Cardiac fibroblast (primary cell): Measurements from ENCODE around the gene OPCML.

ENCODE experiments used
- DNase-seq, 2 donors: peaks; one replicate each; pipeline versions ENCODE4 v3.0.0 to v3.0.0-alpha.2; 2010; ENCODE audit warnings: low read depth in 2 of 2
- H3K4me3 ChIP-seq, 2 donors: replicated peaks in 1 of 2; 1 replicate in 1 of 2; 2 replicates in 1 of 2; pipeline ENCODE4 v1.5.1; 2011; ENCODE audit warnings: low read depth in 2 of 2, low read length in 2 of 2, mild to moderate bottlenecking in 2 of 2, moderate library complexity in 1 of 2
- TF ChIP-seq, protein P1 (sequence below): IDR thresholded peaks from one replicate; pipeline ENCODE4 v1.5.1; 2011; ENCODE audit warnings: low read depth, mild to moderate bottlenecking, low read length, inconsistent platforms

OPCML gene

DNA sequence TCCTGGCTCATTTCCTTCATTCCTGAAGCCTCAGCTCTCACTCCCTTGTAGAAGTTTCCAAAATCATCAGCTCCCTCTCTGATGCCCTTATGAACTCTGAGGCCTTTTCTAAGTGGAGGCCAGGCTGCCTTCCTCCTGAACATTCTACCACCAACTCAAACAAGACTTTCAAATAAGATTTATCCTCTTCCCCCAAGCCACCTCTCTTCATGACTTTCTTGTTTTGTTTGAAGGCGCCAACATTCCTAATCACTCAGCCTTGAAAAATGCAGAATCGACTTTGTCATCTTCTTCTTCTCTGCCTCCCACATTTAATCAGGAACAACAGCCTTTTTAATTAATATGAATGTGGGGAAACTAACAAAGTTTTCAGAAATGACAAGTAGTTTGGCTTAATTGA, 927.9 kb downstream of the OPCML start:
- peak; percentile 38 to 71 for DNase-seq
- TF ChIP-seq, protein P1, sequence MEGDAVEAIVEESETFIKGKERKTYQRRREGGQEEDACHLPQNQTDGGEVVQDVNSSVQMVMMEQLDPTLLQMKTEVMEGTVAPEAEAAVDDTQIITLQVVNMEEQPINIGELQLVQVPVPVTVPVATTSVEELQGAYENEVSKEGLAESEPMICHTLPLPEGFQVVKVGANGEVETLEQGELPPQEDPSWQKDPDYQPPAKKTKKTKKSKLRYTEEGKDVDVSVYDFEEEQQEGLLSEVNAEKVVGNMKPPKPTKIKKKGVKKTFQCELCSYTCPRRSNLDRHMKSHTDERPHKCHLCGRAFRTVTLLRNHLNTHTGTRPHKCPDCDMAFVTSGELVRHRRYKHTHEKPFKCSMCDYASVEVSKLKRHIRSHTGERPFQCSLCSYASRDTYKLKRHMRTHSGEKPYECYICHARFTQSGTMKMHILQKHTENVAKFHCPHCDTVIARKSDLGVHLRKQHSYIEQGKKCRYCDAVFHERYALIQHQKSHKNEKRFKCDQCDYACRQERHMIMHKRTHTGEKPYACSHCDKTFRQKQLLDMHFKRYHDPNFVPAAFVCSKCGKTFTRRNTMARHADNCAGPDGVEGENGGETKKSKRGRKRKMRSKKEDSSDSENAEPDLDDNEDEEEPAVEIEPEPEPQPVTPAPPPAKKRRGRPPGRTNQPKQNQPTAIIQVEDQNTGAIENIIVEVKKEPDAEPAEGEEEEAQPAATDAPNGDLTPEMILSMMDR = no peak
- no peak overlapping the region for H3K4me3 ChIP-seq

DNA sequence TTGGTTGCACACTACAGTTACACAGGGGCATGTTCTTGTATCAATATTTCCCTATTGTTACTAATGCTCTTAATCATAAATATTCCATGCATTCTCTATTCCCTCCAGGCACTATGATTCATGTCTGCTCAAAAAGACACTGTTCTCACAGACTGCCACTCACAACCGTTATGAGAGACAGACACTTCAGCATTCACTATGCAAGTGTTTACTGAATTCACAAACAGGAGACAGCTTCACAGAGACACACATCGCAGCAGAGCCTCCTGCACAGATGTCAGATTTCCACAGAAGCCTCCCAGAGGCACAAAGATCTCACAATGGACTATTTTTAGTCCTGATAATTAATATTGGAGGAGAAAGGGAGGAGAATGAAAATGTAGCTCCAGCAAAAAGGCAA, 930.4 kb downstream of the OPCML start:
- TF ChIP-seq, protein P1 = no peak
- no peak for DNase-seq
- no peak overlapping the region for H3K4me3 ChIP-seq

DNA sequence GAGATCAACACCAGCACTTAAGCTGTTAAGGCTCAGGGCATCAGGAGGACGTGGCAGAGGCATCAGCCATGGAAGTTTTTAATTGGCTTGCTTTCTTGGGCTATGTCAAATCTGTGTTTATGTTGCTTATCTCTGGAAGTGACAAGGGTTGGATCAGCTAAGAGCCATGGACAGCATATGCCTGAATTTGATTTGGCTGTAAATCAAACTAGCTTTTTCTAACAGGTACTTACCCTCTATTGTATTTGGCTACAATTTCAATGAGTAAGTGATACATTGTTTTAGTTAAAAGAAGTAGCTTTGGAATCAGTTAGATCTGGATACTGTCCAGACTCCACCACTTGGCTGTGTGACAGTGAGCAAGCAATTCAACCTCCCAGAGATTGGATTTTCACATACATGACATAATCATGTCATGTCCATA, 936.6 kb downstream of the OPCML start:
- peak; percentile 11 to 43 for DNase-seq
- TF ChIP-seq, protein P1 = no peak
- no peak overlapping the region for H3K4me3 ChIP-seq

DNA sequence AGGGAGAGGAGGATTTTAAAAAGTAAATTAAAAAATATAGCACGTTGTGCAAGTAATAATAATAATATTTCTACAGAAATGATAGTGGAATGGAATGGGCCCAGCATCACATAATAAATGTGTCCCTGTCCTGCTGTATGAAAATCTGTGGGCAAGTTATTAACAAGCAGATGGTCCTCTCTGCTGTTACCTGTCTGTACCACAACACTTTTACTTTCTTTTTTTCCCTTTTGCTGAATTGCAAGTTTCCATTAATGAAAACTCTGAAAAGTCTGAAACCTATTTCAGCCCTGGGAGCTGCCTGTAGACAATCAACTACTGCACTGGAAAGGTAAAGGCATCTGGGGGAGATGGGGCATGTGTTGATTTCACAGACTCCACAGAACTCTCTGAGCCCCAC, 937.1 kb downstream of the OPCML start:
- H3K4me3 ChIP-seq = no peak overlapping the region
- TF ChIP-seq, protein P1 = no peak
- no peak for DNase-seq

DNA sequence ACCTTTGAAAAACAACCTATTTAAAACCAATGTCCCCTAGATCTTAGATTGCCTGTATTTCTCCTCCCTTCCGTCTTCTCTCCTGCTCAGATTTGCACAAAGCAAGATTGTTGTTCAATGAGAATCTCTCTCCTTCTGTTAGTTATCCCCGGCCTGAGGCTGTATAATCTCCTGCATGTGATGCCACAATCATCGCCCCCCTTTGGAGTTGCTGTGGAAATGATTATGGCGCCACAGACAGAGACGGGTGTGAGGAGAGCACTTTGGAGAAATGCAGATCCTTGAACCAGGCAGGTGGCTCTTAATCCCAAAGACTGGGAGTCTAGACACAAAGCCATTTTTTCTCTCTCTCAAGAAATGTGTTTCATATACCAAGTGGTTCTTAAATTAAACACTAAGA, 941.3 kb downstream of the OPCML start:
- TF ChIP-seq, protein P1 = no peak
- DNase-seq = no peak

DNA sequence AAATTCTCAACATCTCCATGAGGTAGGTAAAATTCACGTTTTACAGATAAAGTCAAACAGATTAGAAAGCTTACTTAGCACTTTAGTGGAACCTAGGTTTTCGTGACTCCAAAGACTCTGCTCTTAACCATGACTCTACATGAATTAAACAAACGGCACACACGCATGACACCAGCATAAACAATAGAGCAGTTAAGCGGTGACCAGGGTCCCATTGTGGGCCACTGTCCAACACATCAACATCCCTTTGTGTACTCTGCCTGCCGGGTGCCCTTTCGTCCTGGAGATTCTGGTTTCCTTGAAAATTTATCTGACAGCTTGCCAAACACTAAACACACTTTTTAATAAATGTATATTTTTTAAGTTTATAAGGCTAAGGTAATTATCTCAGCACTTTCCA, 941.7 kb downstream of the OPCML start:
- H3K4me3 ChIP-seq = no peak overlapping the region
- TF ChIP-seq, protein P1 = no peak
- no peak for DNase-seq

More for the DNA sequence above, 941.3 kb downstream of the OPCML start:
- no peak overlapping the region for H3K4me3 ChIP-seq

DNA sequence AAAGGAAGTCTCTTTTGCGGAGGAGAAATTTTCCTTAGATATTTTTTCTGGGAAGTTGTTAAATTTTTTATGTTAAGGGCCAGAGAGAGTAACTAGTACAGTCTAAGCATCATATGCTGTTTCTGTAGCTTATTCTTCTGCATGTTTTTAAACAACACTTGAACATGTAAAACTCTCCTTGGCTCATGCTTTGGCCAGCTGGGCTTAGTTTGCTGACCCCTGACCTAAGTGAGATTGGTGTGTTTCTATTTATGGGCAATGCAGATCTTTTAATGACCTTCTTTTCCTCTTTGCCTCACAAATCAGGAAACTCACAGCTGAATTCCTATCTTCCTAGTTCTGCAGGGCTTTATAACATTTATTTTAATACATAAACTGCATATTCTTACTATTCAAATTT, 942.5 kb downstream of the OPCML start:
- H3K4me3 ChIP-seq = no peak overlapping the region
- DNase-seq = no peak
- TF ChIP-seq, protein P1 = no peak
